Esophagus squamous epithelium (tissue), 4 donors: ENCODE results near the gene AP5S1.

Source experiments
- CTCF ChIP-seq, 6 experiments: fragments of 450-650 bp in 4 of 6; fragments of 200-600 bp in 2 of 6; sonication (generic) in 2 of 6; IDR thresholded peaks; one replicate each; pipeline ENCODE4 v1.5.1; 2016 to 2019; ENCODE audit warnings: antibody characterized with exemption in 6 of 6, mild to moderate bottlenecking in 4 of 6, moderate library complexity in 4 of 6
- POLR2A ChIP-seq, 4 donors: fragments of 450-650 bp; IDR thresholded peaks; one replicate each; pipeline ENCODE4 v1.6.1; 2017; ENCODE audit warnings: antibody characterized with exemption in 4 of 4, mild to moderate bottlenecking in 4 of 4, moderate library complexity in 3 of 4

- no peak for TF ChIP-seq CTCF (IDR thresholded peaks at IDR 0.05)
- TF ChIP-seq POLR2A (IDR thresholded peaks at IDR 0.05) = no peak
Measured at GRCh38 chr20:3804254-3804751, 16.0 kb upstream of the AP5S1 start.
